Lung (tissue), 12 donors: ENCODE results near the gene MCCC1. TPM values are rescaled to one million over a fixed set of nuclear protein-coding genes. Genes with fewer than 3 reads are reported as not detected.

Source experiments
- ATAC-seq: fragments of 200-7000 bp; cut with Tn5 transposase; one replicate; pipeline ENCODE4 v1.9.1; 2020; ENCODE audit warnings: moderate number of reproducible peaks; ENCODE audit not compliant: insufficient read depth, low FRiP score
- DNase-seq, 3 donors: peaks; one replicate each; pipeline ENCODE4 v3.0.0-alpha.2; 2013 to 2017
- H3K27ac ChIP-seq, 2 donors: one replicate each; pipeline ENCODE4 v1.5.1; 2013; ENCODE audit warnings: mild to moderate bottlenecking in 2 of 2, moderate library complexity in 2 of 2, control low read depth in 1 of 2, inconsistent platforms in 1 of 2, low read depth in 1 of 2, low read length in 1 of 2
- H3K27me3 ChIP-seq, 3 donors: one replicate each; pipeline ENCODE4 v1.5.1; 2013; ENCODE audit warnings: low read length in 2 of 3; ENCODE audit not compliant: control insufficient read depth in 3 of 3, insufficient read depth in 3 of 3
- H3K36me3 ChIP-seq, 4 donors: one replicate each; pipeline ENCODE4 v1.5.1; 2013; ENCODE audit warnings: low read length in 4 of 4, mild to moderate bottlenecking in 1 of 4, moderate library complexity in 1 of 4; ENCODE audit not compliant: control insufficient read depth in 4 of 4, insufficient read depth in 4 of 4
- H3K4me1 ChIP-seq, 5 donors: one replicate each; pipeline ENCODE4 v1.5.1; 2013; ENCODE audit warnings: low read length in 5 of 5, mild to moderate bottlenecking in 2 of 5, moderate library complexity in 1 of 5; ENCODE audit not compliant: control insufficient read depth in 5 of 5, insufficient read depth in 5 of 5
- H3K4me3 ChIP-seq: one replicate; pipeline ENCODE4 v1.5.1; 2013; ENCODE audit warnings: mild to moderate bottlenecking, control low read depth, moderate library complexity
- H3K9ac ChIP-seq, 2 donors: one replicate each; pipeline ENCODE4 v1.5.1; 2013; ENCODE audit warnings: low read length in 2 of 2, control low read depth in 1 of 2; ENCODE audit not compliant: insufficient read depth in 1 of 2
- H3K9me3 ChIP-seq, 4 donors: one replicate each; pipeline ENCODE4 v1.5.1; 2013; ENCODE audit warnings: low read length in 3 of 4, mild to moderate bottlenecking in 1 of 4, moderate library complexity in 1 of 4; ENCODE audit not compliant: control insufficient read depth in 4 of 4, insufficient read depth in 3 of 4
- CTCF ChIP-seq: IDR thresholded peaks from 2 replicates; pipeline ENCODE4 v1.5.1; 2012; ENCODE audit warnings: mild to moderate bottlenecking; ENCODE audit errors: control extremely low read depth, extremely low read depth
- WGBS, 2 donors: extraction: QIAGEN DNeasy Blood & Tissue Kit; methylation state at CpG; one replicate each; pipeline ENCODE4 v1.1.7; 2013; 5-methylcytosine and 5-hydroxymethylcytosine counted together
- polyA plus RNA-seq, 2 donors: library from polyadenylated mRNA; stranded (reverse); fragments of 200-250 nt; gene quantifications; one replicate each; pipeline ENCODE4 v1.2.1, GENCODE V29; 2013
- total RNA-seq, 2 donors: library from RNA; depleted of rRNA in 1 of 2; stranded (reverse); fragments of >200 nt in 1 of 2; gene quantifications; one replicate each; pipeline ENCODE4 v1.2.1, GENCODE V29; 2014 to 2021
- donor health status: control.
- donor health status: control.
- donor health status: Bipolar disorder and iron deficiency.
- donor health status: healthy.
- donor health status: DM: yes; HTN: yes; CAD: no.

Gene MCCC1
- total and polyA plus RNA-seq, 4 donors = 21.7 to 126 (median 63.7) TPM

GRCh38 chr3:183142199-183142598 is 42.9 kb upstream of the MCCC1 start:
- ATAC-seq (no peak), DNase-seq (no peak)
- peaks cover 0 to 1% (median 0%) of the 10 kb centered on the region in 5 donors for H3K4me1 ChIP-seq
- H3K36me3 ChIP-seq = no peaks in the 10 kb centered on the region
- H3K27ac ChIP-seq = no peak overlapping the region
- H3K4me3 ChIP-seq = no peak overlapping the region
- peaks cover 0 to 2% (median 0%) of the 10 kb centered on the region in 4 donors for H3K9me3 ChIP-seq
- 74 to 84% methylated on average over 11 of the region's 11 CpGs for WGBS, 2 donors
- TF ChIP-seq CTCF = no peak
- H3K27me3 ChIP-seq = no peaks in the 10 kb centered on the region
- no peak overlapping the region for H3K9ac ChIP-seq

GRCh38 chr3:183134844-183135243 is 35.5 kb upstream of the MCCC1 start:
- 55 to 75% methylated on average over 2 of the region's 2 CpGs for WGBS, 2 donors
- no peak overlapping the region for H3K27ac ChIP-seq
- H3K4me3 ChIP-seq = no peak overlapping the region
- peaks cover 0 to 2% (median under 1%) of the 10 kb centered on the region in 4 donors for H3K9me3 ChIP-seq
- no peak for DNase-seq
- H3K27me3 ChIP-seq = peaks cover 0 to 7% (median 3%) of the 10 kb centered on the region in 3 donors
- no peak overlapping the region for H3K9ac ChIP-seq
- no peaks in the 10 kb centered on the region for H3K36me3 ChIP-seq
- TF ChIP-seq CTCF = no peak
- peaks cover 0 to 3% (median 0%) of the 10 kb centered on the region in 5 donors for H3K4me1 ChIP-seq
- ATAC-seq = peak; percentile 44

GRCh38 chr3:183132409-183132808 is 33.1 kb upstream of the MCCC1 start:
- ATAC-seq (peak; percentile 36), DNase-seq (no peak)
- WGBS, 2 donors = 42 to 75% methylated on average over 6 of the region's 6 CpGs

More at GRCh38 chr3:183132409-183132808, 33.1 kb upstream of the MCCC1 start:
- H3K9me3 ChIP-seq = peaks cover 0 to 6% (median under 1%) of the 10 kb centered on the region in 4 donors
- H3K27ac ChIP-seq = peak overlapping the region in 1 of 2 donors; percentile 79
- TF ChIP-seq CTCF = no peak
- no peak overlapping the region for H3K4me3 ChIP-seq
- H3K9ac ChIP-seq = no peak overlapping the region
- H3K4me1 ChIP-seq = peaks cover 0 to 1% (median 0%) of the 10 kb centered on the region in 5 donors
- peaks cover 0 to 7% (median 3%) of the 10 kb centered on the region in 3 donors for H3K27me3 ChIP-seq
- H3K36me3 ChIP-seq = no peaks in the 10 kb centered on the region
